Hematopoietic multipotent progenitor cell treated with erythropoietin and hydrocortisone succinate and interleukin-3 and kit ligand, for 4 days (in vitro differentiated cells): Measurements from ENCODE around the gene TEX14.

ENCODE experiments used
- DNase-seq: peaks from one replicate; pipeline ENCODE4 v3.0.0-alpha.2; 2015

Gene TEX14

DNA sequence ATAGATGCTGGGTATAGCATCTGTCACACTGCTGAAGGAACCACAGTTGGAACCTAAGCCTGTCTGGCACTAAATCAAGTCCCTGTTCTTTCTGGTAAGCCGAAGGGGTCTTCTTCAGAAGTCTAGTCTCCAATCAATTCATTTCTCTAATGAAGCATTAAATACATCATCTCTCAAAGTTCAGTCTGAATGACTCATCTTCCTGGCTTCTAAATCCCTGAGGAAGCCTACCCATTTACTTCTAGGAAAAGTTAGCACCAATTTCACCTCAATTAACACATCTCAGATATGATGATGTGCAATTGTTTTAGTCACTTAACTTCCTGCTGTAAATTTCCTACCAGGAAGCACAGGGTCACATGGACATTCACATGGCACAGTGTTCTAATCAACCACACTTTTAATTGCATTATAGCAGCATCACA is 49.9 kb downstream of the TEX14 start:
- no peak for DNase-seq

GRCh38 chr17:58640202-58640601 is 51.6 kb downstream of the TEX14 start:
- no peak for DNase-seq

DNA sequence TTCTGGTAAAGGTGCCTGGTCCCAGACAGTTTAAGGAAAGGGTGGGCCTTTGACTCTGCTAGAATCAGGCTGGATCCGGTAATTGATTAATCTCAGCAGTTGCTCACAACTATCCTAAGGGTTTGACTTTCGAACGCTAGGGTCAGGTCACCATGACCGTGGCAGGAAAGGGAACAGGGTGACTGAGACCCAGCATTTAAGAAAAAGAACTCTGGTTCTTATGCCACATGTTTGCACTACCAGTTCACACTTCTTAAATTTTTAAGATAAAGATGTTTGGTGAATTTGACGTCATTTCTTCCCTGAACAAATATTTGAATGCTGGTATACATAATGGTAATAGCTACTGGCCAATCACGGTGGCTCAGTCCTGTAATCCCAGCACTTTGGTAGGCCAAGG is 52.2 kb downstream of the TEX14 start:
- DNase-seq, result no peak

- DNase-seq, result no peak
These were observed 54.8 kb downstream of the TEX14 start for GRCh38 chr17:58637011-58637570.

GRCh38 chr17:58632324-58633314 is 59.2 kb downstream of the TEX14 start:
- DNase-seq, result peak; percentile 37

- peak; percentile 99 for DNase-seq
These were observed 60.1 kb downstream of the TEX14 start for GRCh38 chr17:58631523-58632323.

GRCh38 chr17:58630883-58631522 is 60.8 kb downstream of the TEX14 start:
- DNase-seq, result no peak

DNA sequence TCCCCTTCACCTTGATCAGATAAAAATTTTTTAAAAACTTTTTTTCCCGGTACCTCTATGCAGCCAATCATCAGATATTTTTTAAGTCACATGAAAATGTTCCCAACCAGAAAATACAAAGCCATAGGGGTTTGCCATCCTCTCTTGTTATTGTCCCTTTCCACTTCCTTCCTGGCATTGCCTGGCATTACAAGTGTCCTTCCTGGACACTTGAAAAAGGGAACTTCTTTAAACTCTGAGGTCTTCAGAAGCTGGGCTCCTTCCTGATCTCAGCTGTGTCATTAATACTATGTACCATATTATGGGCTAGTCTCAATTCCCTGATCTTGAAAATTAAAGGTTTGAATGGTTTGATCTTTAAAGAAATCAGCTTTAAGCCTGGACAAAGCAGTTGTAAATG is 64.9 kb downstream of the TEX14 start:
- DNase-seq, result peak; percentile 38

- no peak for DNase-seq
These were observed 67.1 kb downstream of the TEX14 start for GRCh38 chr17:58624751-58625150.

GRCh38 chr17:58621174-58621573 is 70.7 kb downstream of the TEX14 start:
- no peak for DNase-seq

DNA sequence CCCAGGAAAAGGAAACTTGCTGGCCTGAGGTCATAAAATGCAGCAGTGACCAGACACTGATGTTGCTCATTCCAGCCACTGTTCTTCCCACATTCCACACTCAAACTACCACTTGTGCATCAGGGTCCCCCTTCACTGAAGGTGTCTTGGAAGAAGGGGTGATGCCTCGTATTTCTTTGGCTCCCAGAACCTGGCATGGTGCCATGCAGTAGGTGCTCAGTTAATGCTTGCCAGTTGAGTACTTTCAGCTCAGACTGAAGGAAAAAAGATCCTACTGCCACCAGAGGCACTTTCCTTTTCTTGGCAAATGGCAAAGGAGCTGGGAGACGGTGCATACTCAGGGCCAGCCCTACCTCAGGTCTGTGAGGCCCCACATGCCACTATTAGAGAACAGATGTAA is 73.5 kb downstream of the TEX14 start:
- DNase-seq, result no peak

GRCh38 chr17:58617563-58617962 is 74.3 kb downstream of the TEX14 start:
- DNase-seq, result peak; percentile 20

DNA sequence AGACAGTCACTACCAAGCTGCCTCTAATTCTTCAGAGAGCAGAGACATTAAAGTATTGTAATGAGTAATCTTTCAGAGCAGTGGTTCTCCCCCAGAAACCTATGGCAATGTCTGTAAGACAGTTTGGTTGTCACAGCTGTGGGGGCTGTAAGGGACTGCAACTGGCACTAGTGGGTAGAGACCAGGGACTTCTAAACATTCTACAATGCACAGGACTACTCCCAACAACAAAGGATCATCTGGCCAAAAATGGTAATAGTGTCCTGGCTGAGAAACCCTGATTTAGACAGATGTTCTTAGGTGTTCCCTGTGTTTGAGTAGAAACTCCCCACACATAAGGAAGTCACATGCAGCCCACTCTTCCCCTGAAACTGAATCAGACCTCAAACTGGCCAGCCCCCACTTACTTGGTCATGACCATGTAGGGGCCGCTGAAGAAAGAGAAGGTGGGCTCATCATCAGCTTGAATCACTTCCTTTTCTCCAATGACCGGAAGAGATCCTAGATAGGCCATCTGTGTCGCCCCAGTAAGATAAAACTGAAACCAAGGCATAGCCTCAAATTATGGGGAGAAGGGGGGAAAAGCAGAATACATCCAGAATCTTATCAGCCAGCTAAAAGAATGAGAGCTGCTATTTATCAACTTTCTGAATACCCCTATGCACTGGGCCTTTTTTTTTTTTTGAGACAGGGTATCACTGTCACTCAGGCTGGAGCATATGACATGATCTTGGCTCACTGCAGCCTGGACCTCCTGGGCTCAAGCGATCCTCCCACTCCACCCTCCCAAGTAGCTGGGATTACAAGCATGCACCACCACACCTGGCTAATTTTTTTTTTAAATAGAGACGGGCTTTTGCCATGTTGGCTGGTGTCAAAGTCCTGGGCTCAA is 75.8 kb downstream of the TEX14 start:
- DNase-seq, result peak; percentile 59

DNA sequence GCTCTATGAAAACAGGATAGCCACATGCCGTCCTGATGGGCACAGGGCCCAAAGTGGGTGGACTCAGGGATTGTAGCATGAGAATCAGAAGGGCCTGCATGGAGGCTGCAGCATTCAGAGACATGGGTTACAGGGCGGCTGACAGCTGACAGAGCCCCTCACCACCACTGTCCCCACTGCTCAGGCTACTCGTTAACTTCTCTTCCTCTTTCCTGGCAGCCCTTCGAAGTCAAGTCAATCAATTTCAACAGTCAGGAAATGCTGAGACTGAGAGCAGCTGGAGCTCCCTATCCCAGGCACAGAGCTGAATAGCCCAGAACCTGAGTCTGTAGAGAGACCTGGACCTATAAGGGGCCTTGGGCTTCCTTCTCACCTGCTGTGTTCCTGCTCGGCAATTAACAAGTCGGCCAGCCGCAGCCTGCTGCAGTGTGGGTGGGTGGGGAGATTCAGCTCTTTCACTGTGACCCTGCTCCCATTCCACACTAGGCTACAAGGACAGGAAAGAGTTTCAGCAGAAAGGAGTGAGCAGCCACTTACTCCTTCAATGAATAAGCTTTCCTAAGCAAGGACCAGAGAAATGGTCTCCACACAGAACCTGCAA is 76.9 kb downstream of the TEX14 start:
- DNase-seq, result peak; percentile 60

GRCh38 chr17:58611331-58611730 is 80.5 kb downstream of the TEX14 start:
- DNase-seq, result no peak

DNA sequence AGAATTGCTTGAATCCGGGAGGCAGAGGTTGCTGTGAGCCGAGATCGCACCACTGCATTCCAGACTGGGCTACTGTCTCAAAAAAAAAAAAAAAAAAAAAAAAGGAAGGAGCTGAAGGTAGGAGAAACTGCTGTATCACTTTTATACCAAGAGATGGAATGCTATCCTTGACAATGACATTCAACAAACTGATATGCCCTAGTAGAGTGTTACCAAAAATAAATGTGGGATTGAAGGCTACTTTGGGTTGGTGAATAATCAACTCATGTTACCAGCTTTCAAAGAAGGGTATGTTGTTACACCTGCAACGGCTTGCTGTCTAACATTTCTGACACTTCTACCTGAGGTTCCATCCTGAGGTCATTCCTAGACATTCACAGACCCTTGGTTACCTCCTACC is 84.9 kb downstream of the TEX14 start:
- no peak for DNase-seq

DNA sequence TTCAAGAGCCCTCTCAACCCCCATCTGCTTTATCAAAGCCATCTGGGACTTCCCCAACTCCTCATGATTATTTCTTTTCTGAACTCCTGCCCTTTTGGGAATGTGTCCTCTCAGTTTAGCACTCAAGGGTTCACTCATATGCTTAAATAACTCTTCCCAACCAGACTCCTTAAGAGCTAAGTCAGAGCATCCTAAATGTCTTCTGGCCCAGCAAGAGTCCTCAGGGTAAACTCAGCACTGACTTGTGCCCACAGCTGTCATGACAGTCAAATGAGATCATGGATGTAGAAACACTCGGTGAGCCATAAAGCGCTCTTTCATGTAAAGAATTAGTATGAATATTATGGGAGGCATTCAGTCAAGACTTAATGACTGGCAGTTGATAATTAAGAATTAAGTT is 85.9 kb downstream of the TEX14 start:
- DNase-seq, result no peak

DNA sequence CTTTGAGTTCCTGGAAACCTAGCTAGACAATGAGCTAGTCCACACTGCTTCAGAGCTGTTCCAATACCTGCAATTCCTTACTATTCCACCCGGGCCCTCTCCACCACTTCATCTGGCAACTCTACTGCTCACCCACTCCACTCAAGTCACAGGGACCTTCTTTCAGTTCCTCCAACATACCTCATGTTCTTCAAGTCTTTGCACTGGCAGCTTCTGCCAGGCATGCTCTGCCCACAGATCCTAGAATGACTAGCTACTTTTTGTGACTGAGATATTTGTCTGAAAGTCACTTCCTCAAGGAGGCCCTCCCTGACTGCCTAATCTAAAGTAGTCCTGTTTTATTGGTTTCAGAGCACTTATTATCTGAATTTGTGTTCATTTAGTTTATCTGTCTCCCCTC is 86.4 kb downstream of the TEX14 start:
- DNase-seq, result peak; percentile 47

- no peak for DNase-seq
These were observed 89.9 kb downstream of the TEX14 start for GRCh38 chr17:58601976-58602375.

- no peak for DNase-seq
These were observed 94.5 kb downstream of the TEX14 start for GRCh38 chr17:58597371-58597770.

- peak; percentile 29 for DNase-seq
These were observed 96.6 kb downstream of the TEX14 start for GRCh38 chr17:58595194-58595792.
